ENCODE measurements around the gene MTFR1L. TPM values are rescaled to one million over a fixed set of nuclear protein-coding genes. Genes with fewer than 3 reads are reported as not detected.
A peak's percentile ranks its signal among the peaks of the same experiment; 100 is the strongest.

The MTFR1L gene
- total RNA-seq, 6 experiments from 2014 or later = 30.8 to 48.9 (median 43.3) TPM

- Histone ChIP-seq H3K36me3 (no peaks in the 10 kb centered on the region), H3K4me3 (no peak overlapping the region), H3K27ac (peak overlapping the region in 2 of 3 donors; percentile 81 to 84), H3K27me3 (no peaks in the 10 kb centered on the region), H3K4me1 (peaks cover 0 to 62% (median 28%) of the 10 kb centered on the region in 4 donors), H3K9me3 (no peaks in the 10 kb centered on the region)
- DNase-seq = no peak
- peak; percentile 73 to 77 (median 75) for ATAC-seq
- intact Hi-C loops (cut with DNase I) = no loop called here
- peak; percentile 32 for TF ChIP-seq POLR2A (IDR thresholded peaks at IDR 0.05)
- TF ChIP-seq CTCF (IDR thresholded peaks at IDR 0.05) = no peak
- 8% methylated on average over 5 of the region's 9 CpGs for WGBS (ENCODE audit: insufficient coverage, low coverage, low lambda C conversion rate, missing lambda C conversion rate)
Measured at GRCh38 chr1:25867210-25867991, 47.6 kb downstream of the MTFR1L start.

- Histone ChIP-seq H3K9me3 (no peaks in the 10 kb centered on the region), H3K27ac (peak overlapping the region in 2 of 3 donors; percentile 10 to 84), H3K4me3 (no peak overlapping the region), H3K36me3 (no peaks in the 10 kb centered on the region), H3K27me3 (no peaks in the 10 kb centered on the region), H3K4me1 (peaks cover 0 to 82% (median 34%) of the 10 kb centered on the region in 4 donors)
- no peak for ATAC-seq
- no peak for DNase-seq
- WGBS (ENCODE audit: insufficient coverage, low coverage, low lambda C conversion rate, missing lambda C conversion rate) = 41% methylated on average over 3 of the region's 6 CpGs
- TF ChIP-seq CTCF (IDR thresholded peaks at IDR 0.05) (no peak), POLR2A (IDR thresholded peaks at IDR 0.05) (no peak)
- intact Hi-C loops (cut with DNase I) = no loop called here
Measured at GRCh38 chr1:25869909-25870606, 50.3 kb downstream of the MTFR1L start.

GRCh38 chr1:25870614-25871013 lies 50.9 kb downstream of the MTFR1L start:
- no peak for TF ChIP-seq CTCF (IDR thresholded peaks at IDR 0.05)
- no peak for TF ChIP-seq POLR2A (IDR thresholded peaks at IDR 0.05)
- no peaks in the 10 kb centered on the region for H3K9me3 ChIP-seq
- peak overlapping the region in 2 of 3 donors; percentile 65 to 84 for H3K27ac ChIP-seq
- peaks cover 0 to 83% (median 34%) of the 10 kb centered on the region in 4 donors for H3K4me1 ChIP-seq
- ATAC-seq (no peak), DNase-seq (no peak)
- no peaks in the 10 kb centered on the region for H3K27me3 ChIP-seq
- no peak overlapping the region for H3K4me3 ChIP-seq
- intact Hi-C loops (cut with DNase I) = no loop called here
- 24% methylated on average over 1 of the region's 1 CpG for WGBS (ENCODE audit: insufficient coverage, low coverage, low lambda C conversion rate, missing lambda C conversion rate)
- no peaks in the 10 kb centered on the region for H3K36me3 ChIP-seq

- H3K4me3 ChIP-seq = no peak overlapping the region
- peak overlapping the region in 2 of 3 donors; percentile 65 to 84 for H3K27ac ChIP-seq
- peaks cover 0 to 85% (median 34%) of the 10 kb centered on the region in 4 donors for H3K4me1 ChIP-seq
- no peaks in the 10 kb centered on the region for H3K27me3 ChIP-seq
- no peaks in the 10 kb centered on the region for H3K36me3 ChIP-seq
- DNase-seq = no peak
- 13% methylated on average over 5 of the region's 5 CpGs for WGBS (ENCODE audit: insufficient coverage, low coverage, low lambda C conversion rate, missing lambda C conversion rate)
- no peak for TF ChIP-seq CTCF (IDR thresholded peaks at IDR 0.05)
- no peak for TF ChIP-seq POLR2A (IDR thresholded peaks at IDR 0.05)
- H3K9me3 ChIP-seq = no peaks in the 10 kb centered on the region
- intact Hi-C loops (cut with DNase I) = no loop called here
- peak in 1 of 4 donors; percentile 27 for ATAC-seq
Measured at GRCh38 chr1:25871086-25871703, 51.4 kb downstream of the MTFR1L start.
